Right hindlimb (tissue), 1 donor: ENCODE results near the gene FBLN1.
A peak's percentile ranks its signal among the peaks of the same experiment; 100 is the strongest.
"Not testable (repeated sequence)": the region's sequence is repeated elsewhere in the genome, so short reads cannot be mapped to it uniquely, and the experiment has no call there.

Experiments
- DNase-seq: peaks from one replicate; pipeline ENCODE4 v3.0.0-alpha.2; 2018

Gene FBLN1

GRCh38 chr22:45528046-45528445, 25.4 kb downstream of the FBLN1 start:
- DNase-seq, result no peak

- no peak for DNase-seq
These were observed 26.4 kb downstream of the FBLN1 start for GRCh38 chr22:45529105-45529504.

DNA sequence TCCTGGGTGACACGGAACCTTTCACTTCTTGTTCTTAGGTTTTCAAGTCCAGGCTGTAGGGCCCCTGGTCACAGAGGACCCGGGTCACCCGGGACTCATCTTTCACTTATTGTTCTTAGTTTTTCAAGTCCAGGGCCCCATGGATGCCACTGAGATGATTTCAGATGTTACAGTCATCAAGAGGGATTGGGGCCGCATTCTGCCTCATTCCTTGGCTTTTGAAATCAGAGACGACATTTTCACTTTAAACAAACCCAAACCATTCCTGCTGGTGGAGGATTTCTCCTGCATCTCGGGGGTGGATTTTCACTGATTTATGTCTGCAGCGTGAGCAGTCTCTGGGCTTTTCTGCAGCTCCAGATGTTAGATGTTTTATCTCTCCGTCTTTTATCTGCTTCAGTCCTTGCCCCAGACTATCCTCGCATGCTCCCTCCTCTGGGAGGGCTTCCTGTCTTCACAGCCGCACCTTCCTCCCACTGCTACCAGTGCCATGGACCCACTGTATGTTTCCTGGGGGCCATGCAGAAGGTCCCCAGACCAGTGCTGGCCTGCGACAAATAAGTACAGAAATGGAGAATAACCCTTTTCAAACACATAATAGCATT, 27.4 kb downstream of the FBLN1 start:
- DNase-seq, result no peak

- no peak for DNase-seq
These were observed 29.0 kb downstream of the FBLN1 start for GRCh38 chr22:45531441-45532234.

GRCh38 chr22:45532235-45532631, 29.6 kb downstream of the FBLN1 start:
- no peak for DNase-seq

DNA sequence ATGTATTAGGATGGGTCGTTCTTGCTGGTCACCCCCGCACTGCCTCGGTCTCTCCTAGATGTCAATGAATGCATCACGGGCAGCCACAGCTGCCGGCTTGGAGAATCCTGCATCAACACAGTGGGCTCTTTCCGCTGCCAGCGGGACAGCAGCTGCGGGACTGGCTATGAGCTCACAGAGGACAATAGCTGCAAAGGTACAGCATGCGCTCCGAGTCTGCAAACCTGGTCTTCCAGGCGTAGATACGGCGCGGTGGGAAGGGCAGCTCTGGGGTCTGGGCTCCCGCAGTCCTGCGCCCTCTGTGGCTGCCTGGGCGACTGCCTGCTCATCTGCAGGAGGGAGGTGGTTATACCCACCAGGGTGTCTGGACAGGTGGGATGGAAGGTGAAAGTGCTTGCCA, 31.0 kb downstream of the FBLN1 start:
- DNase-seq, result no peak

DNA sequence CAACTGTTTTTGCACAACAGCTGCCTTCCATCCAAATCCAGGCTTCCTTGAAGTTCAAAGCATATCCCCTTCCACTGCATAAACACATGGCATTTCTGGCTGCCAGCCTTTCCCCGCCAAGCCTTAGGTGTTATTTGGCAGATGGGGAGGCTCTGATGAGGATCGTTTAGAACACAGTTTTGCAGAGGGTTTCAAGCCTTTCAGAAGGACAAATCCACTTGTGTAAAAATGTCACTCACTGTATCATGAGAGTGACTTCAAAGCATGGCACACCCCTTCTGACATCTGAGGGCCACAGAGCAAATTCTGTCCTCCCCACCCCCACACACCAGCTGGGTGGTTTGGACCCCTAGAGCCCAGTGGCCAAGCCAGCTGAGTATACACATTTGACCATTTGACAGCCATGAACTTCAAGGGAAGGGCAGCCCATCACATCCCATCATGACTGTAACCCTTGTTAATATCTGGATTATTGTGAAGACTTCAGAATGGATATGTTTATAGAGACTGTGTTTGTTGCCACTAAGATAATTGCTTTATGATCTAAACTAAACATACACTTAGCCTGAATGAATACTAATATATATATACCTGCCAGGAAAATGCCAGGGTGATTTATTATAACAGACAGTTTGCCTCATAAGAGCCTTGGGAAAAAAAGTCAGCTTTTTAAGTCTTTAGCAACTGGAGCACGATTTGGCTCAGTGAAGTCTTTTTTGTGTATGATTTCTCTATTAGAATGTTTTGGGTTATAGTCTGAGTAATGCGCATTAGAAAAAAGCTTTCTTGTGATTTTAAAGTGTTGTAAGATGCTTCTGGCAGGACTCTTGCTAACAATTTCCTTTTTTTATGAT, 31.9 kb downstream of the FBLN1 start:
- peak; percentile 71 for DNase-seq

DNA sequence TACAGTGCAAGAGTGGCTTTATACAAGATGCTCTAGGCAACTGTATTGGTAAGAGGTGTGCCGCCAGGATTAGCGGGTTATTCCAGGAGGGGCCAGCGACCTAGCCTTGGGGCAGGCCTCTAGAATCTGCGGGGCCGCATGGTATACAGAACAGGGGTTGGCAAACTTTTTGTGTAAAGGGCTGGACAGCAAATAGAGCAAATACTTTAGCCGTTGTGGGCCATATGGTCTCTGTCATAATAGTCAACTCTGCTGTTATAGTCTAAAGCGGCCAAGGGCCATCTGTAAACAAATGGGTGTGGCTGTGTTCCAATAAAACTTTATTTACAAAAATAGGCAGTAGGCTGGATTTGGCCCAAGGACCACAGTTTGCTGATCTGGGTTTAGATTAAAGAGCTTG, 32.6 kb downstream of the FBLN1 start:
- DNase-seq, result no peak

DNA sequence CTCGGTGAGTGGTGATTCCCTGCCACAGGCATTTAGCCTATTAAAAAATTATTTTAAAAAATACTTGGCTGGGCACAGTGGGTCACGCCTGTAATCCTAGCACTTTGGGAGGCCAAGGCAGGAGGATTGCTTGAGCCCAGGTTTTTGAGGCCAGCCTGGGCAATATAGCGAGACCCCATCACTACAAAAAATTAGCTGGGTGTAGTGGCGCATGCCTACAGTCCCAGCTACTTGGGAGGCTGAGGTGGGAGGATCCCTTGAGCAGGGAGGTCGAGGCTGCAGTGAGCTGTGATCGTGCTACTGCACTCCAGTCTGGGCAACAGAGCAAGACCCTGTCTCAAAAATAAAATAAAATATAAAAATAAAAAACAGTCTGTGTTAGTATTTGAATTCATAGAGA, 33.2 kb downstream of the FBLN1 start:
- DNase-seq, result not testable (repeated sequence)

DNA sequence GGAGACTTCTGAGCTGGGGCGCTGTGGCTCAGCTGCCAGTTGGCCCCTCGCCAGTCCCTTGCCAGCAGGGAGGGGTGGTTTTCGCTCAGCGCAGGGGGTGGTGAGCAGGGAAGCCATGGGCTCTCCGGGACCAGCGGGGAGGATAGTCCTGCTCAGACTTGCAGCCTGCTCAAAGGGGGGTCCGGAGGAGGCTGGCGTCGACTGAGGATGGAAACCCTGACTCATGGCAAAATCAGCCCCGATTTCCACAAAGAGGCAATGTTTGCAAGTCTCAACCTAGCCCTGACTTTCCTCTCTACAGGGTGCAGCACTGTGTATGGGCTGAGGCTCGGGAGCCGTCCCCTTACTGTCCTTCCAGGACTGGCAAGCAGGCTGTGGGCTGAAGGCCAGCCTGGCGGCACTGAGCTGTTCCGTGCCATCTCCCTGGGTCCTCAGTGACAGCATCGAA, 35.1 kb downstream of the FBLN1 start:
- peak; percentile 75 for DNase-seq

DNA sequence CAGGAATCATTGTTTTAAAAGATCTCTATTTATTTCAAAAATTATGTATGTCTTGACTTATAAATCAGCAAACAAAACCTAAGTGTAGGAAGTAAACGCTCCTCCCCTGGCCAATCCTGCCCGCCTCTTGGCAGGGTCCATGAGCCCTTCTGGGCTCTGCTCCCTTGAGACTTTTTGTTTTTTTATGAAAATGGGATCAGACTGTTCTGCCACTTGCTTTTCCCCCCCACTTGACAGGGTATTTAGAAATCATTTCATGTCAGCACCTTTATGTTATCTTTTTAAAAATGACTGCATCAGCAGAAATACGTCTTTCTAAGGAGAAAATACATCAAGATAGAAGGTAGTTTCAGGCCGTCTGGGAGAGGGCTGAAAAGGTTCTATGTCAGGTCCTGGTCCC, 35.6 kb downstream of the FBLN1 start:
- no peak for DNase-seq

DNA sequence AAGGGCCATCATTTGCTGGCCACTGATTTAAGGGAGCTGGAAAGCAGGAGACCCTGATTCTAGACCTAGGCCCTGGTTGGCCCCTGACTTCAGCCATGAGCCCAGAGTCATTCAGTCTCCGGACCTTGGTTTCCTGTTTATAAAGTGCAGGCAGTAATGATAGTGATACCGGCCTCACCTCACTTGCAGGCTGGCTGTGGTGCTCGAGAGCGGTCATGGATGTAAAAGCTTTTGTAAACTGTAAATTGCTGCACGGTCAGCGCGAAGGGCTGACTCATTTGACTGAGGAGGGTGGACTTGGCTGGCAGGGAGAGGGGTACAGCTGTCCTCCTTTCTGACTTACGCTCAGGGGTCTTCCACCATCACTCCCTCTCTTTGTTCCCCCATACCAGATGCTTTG, 37.4 kb downstream of the FBLN1 start:
- no peak for DNase-seq

- DNase-seq, result no peak
These were observed 38.8 kb downstream of the FBLN1 start for GRCh38 chr22:45541382-45541979.

- no peak for DNase-seq
These were observed 39.4 kb downstream of the FBLN1 start for GRCh38 chr22:45542001-45542520.

- not testable (repeated sequence) for DNase-seq
These were observed 40.1 kb downstream of the FBLN1 start for GRCh38 chr22:45542736-45543135.

DNA sequence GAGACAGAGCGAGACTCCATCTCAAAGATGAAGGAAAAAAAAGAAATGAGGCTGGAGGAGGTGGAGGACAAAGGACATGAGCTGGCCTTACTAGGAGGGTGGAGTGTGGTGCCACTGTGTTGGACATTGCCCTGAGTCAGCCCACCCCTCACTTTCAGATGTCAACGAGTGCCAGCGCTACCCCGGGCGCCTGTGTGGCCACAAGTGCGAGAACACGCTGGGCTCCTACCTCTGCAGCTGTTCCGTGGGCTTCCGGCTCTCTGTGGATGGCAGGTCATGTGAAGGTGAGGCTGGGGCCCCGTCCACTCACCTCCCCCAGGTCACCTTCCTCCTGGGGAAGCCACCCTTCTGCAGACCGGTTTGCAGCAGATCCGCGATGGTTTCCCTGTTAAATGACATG, 40.6 kb downstream of the FBLN1 start:
- no peak for DNase-seq

- DNase-seq, result no peak
These were observed 42.0 kb downstream of the FBLN1 start for GRCh38 chr22:45544588-45545170.

GRCh38 chr22:45546333-45547015, 43.8 kb downstream of the FBLN1 start:
- no peak for DNase-seq

GRCh38 chr22:45547016-45547345, 44.3 kb downstream of the FBLN1 start:
- DNase-seq, result no peak

DNA sequence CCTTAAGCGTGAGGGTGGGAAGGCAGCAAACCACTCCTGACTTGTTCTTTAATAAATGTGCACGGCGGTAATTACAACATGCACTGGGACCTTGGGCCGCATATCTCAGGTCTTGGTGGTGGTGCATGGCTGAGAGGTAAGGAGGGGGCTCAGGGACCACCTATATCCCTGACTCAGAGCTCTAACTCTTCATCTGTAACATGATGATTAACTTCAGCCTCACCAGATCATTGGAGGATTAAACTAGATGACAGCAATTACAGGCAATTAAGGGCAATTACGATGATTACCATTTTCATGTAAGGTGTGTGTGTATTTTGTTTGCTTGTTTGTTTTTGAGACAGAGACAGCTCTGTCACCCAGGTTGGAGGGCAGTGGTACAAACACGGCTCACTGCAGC, 45.0 kb downstream of the FBLN1 start:
- DNase-seq, result no peak

GRCh38 chr22:45548247-45548840, 45.7 kb downstream of the FBLN1 start:
- no peak for DNase-seq
